HEK293T (cell line): ENCODE data around the gene EXOSC6.
"Not testable (repeated sequence)": the region's sequence is repeated elsewhere in the genome, so short reads cannot be mapped to it uniquely, and the experiment has no call there.

Experiments
- ARNT ChIP-seq: fragments of 450-650 bp; IDR thresholded peaks from 2 replicates; pipeline ENCODE4 v1.6.1; 2017; ENCODE audit warnings: mild to moderate bottlenecking
- BHLHE40 ChIP-seq: fragments of 450-650 bp; IDR thresholded peaks from 2 replicates; pipeline ENCODE4 v1.6.1; 2016; ENCODE audit warnings: mild to moderate bottlenecking, moderate library complexity, borderline replicate concordance
- ELF4 ChIP-seq: fragments of 450-650 bp; IDR thresholded peaks from 2 replicates; pipeline ENCODE4 v1.6.1; 2017; ENCODE audit warnings: antibody characterized with exemption
- FOXA1 ChIP-seq: fragments of 450-650 bp; IDR thresholded peaks from 2 replicates; pipeline ENCODE4 v1.6.1; 2016; ENCODE audit warnings: mild to moderate bottlenecking
- FOXM1 ChIP-seq: fragments of 450-650 bp; IDR thresholded peaks from 2 replicates; pipeline ENCODE4 v1.6.1; 2017; ENCODE audit warnings: mild to moderate bottlenecking, borderline replicate concordance
- HDGF ChIP-seq: fragments of 450-650 bp; IDR thresholded peaks from 2 replicates; pipeline ENCODE4 v1.6.1; 2017; ENCODE audit warnings: antibody characterized with exemption, borderline replicate concordance
- LEF1 ChIP-seq: fragments of 450-650 bp; IDR thresholded peaks from 2 replicates; pipeline ENCODE4 v1.6.1; 2017; ENCODE audit warnings: mild to moderate bottlenecking, borderline replicate concordance
- NFRKB ChIP-seq: fragments of 450-650 bp; IDR thresholded peaks from 2 replicates; pipeline ENCODE4 v1.6.1; 2016; ENCODE audit warnings: mild to moderate bottlenecking, moderate library complexity
- PKNOX1 ChIP-seq: fragments of 450-650 bp; IDR thresholded peaks from 2 replicates; pipeline ENCODE4 v1.6.1; 2016
- SP1 ChIP-seq: fragments of 450-650 bp; IDR thresholded peaks from 2 replicates; pipeline ENCODE4 v1.6.1; 2017
- SUZ12 ChIP-seq: fragments of 450-650 bp; IDR thresholded peaks from 2 replicates; pipeline ENCODE4 v1.6.1; 2016; ENCODE audit warnings: mild to moderate bottlenecking
- TARDBP ChIP-seq: fragments of 450-650 bp; IDR thresholded peaks from 2 replicates; pipeline ENCODE4 v1.6.1; 2016
- ZNF384 ChIP-seq: fragments of 450-650 bp; IDR thresholded peaks from 2 replicates; pipeline ENCODE4 v1.6.1; 2016

DNA sequence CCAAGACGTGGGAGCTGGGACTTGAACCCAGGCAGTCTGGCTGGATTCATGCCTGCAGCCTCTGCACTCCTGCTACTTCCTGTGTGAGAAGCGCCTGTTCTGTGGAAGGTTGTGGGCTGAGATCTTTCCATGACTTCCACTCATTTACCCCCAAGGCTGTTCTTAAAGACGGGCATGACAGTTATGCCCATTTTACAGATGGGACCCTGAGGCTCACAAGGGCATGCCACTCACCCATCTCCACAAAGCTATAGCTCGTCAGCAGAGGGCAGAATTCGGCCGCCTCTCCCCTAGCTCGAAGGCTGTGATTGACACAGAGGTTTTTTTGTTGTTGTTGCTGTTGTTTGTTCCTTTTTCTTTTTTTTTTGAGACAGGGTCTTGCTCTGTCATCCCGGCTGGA is 51.7 kb downstream of the EXOSC6 start:
- TF ChIP-seq SUZ12, FOXA1, ZNF384, TARDBP, ARNT, BHLHE40, PKNOX1, SP1, FOXM1, LEF1, HDGF, ELF4, NFRKB: not testable (repeated sequence)
